Activated T-cell treated with anti-CD3 and anti-CD28 coated beads, Interleukin-2, amount 50 U/mL, for 48 hours (primary cell): ENCODE measurements around the gene SORCS2.

ENCODE experiments used
- DNase-seq, 2 experiments: peaks; one replicate each; pipeline ENCODE4 v3.0.0-alpha.2; 2020

Gene SORCS2

GRCh38 chr4:7192252-7193029 is at the start of gene SORCS2:
SORCS2 (plus strand) TSS chr4:7192538.
- peak; percentile 60 to 75 for DNase-seq

GRCh38 chr4:7144374-7145290 is 47.7 kb upstream of the SORCS2 start:
- DNase-seq = no peak

GRCh38 chr4:7145291-7145934 is 46.9 kb upstream of the SORCS2 start:
- DNase-seq = no peak

DNA sequence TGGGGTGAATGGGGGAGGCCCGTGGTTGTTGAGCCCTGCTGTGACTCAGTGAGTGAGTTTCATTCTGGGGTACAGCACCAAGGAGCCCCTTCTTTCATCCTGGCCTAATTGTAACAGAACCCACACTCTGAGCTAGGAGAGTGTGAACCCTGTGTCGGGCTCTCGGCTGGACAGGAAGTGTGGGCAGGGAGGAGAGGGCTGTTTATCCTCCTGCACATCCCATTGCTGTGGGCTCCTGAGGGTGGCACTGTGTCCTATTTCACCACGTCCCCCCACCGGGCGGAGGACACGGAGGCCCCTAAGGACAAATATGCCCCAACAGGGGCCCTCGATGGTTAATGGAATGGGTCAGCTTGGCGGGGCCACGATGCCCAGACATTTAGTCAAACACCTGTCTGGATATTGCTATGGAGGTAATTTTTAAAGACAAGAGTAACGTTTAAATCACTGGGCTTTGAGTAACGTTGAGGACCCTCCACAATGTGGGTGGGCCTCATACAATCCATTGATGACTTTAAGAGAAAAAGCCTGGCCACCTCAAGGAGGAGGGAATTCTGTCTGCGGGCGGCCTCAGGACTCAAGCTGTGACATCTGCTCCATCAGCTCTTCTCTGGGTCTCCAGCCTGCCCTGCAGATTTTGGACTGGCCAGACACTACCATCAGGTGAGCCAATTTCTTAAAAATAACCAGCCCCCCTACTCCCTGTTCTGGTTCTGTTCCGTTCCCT is 46.1 kb upstream of the SORCS2 start:
- DNase-seq = no peak

- no peak for DNase-seq
Observed at GRCh38 chr4:7146786-7147115, 45.6 kb upstream of the SORCS2 start.

GRCh38 chr4:7147261-7147660 is 45.1 kb upstream of the SORCS2 start:
- DNase-seq = no peak

GRCh38 chr4:7147661-7148310 is 44.6 kb upstream of the SORCS2 start:
- no peak for DNase-seq

DNA sequence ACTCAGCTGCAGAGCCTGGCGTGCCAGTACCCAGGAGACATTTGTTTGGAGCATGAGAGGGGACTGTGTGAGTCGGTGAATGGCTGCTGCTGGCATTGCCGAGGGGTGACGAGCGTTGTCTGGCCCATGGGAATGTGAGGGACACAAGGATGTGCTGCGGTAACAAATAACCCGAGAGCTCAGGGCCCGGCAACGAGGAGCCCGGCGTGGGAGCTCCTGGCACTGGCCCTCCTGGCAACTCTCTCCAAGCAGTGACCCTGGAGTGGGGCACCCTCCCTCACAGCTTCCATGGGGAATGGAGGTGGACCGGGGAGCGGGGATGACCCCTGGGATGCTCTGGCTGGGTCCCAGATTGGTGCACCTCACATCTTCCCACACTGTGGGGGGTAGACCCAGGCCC is 44.0 kb upstream of the SORCS2 start:
- DNase-seq = no peak

GRCh38 chr4:7150036-7150635 is 42.2 kb upstream of the SORCS2 start:
- no peak for DNase-seq

GRCh38 chr4:7151668-7152227 is 40.6 kb upstream of the SORCS2 start:
- no peak for DNase-seq

- DNase-seq = no peak
Observed at GRCh38 chr4:7153711-7154110, 38.6 kb upstream of the SORCS2 start.

DNA sequence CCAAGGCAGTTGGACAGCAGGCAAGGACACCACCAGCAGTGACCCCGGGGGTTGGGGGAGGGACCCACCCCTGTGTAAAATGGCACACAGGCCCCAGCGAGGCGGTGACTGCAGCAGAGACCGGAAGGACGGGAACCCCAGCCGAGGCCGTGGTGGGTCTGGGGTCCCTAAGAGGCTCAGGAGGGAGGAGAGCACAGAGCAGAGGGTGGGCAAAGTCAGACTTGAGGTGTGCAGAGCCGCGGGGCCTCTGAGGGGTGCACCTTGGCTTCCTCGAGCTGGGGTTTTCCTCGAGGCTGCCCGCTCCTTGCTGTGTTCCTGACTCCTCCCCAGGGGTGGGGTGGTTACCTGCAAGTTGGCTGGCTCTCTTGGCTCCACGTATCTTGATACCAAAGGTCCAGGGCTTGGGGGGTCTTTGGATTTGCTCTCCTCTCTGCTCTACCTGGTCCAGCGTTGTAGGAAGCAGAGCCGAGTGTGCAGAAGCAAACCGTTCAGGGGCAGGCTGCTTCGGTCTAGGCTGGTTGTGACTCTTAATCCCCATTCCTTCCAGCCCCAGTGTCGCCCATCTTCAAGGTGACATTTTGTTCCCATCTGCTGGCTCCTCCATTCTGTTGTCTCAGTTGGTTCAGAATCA is 37.9 kb upstream of the SORCS2 start:
- DNase-seq = no peak

DNA sequence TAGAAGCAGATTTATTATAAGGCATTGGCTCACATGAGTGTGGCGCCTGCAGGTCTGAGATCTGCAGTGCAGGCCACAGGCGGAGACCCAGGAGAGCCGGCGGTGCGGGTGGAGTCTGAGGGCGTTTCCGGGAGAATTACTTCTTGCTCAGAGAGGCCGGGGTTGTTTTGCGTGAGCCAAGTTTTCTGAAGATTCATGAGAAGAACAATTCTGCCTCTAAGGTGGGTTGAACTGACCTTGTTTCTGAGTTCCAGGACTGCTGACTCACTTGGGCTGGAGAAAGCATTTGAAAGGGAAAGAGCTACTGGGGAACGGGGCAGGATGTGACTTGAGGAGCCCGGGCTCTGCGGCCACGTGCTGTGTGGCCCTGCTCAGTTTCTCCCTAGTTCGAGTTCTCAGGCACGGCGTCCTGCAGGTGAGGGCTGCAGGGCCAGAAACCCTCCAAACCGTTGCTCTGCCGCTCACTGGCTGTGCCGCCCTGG is 36.7 kb upstream of the SORCS2 start:
- DNase-seq = no peak

DNA sequence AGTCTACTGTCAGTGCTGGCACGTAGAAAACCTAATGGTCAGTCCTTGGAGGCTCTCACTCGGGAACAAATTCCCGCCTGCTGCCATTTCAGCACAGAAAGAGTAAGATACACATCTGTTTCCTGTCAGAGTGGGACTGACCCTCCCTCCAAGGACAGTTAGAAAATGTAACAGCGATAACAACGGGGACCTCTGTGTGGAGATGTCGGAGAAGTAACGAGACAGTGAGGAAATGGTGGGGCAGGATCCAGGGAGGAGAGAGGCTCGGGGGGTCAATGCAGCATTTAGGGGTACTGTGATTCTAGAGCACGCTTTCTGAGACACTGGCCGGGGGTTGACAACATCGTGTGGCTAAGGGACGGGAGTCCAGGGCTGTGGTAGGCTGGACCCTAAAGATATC is 36.0 kb upstream of the SORCS2 start:
- no peak for DNase-seq

- DNase-seq = no peak
Observed at GRCh38 chr4:7156761-7157488, 35.4 kb upstream of the SORCS2 start.

DNA sequence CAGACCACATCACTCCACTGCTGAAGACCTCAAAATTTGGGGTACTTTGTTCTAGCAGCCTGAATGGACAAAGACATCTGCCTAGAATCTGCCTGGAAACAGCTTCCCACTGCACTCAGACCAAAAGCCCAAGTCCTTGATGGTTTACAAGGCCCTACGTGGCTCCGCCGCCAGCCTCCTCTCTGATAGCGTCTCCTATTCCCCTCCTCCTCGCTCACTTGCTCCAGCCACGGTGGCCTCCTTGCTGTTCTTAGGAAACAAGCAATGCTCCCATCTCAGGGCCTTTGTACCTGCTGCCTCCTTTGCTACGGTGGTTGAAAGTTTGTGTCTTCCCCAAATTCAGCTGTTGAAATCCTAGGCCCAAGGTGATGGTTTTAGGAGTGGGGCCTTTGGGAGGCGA is 34.7 kb upstream of the SORCS2 start:
- no peak for DNase-seq

DNA sequence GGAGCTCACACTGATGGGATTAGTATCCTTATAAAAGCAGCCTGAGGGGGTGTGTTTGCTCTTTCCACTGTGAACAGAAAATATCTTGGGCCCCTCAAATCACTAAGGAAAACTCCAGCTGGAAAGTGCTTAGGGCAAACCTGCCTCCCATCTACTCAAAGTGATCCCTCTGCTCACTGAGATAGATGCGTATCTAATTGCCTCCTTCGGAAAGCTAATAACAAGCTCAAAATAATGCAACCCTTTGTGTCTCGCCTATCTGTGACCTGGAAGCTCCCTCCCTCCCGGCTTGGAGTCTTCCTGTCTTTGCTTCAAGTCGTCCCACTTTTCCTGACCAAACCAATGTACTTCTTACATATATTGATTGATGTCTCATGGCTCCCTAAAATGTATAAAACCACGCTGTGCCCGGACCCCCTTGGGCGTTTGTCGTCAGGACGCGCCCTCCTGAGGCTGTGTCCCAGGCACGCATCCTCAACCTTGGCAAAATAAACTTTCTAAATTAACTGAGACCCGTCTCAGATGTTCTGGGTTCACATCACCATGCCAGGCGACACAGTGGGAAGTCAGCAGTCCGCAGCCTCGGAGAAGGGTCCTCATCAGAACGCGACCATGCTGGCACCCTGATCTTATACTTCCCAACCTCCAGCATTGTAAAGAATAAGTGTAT is 34.1 kb upstream of the SORCS2 start:
- no peak for DNase-seq

GRCh38 chr4:7158991-7159390 is 33.3 kb upstream of the SORCS2 start:
- no peak for DNase-seq

- no peak for DNase-seq
Observed at GRCh38 chr4:7159923-7160322, 32.4 kb upstream of the SORCS2 start.

DNA sequence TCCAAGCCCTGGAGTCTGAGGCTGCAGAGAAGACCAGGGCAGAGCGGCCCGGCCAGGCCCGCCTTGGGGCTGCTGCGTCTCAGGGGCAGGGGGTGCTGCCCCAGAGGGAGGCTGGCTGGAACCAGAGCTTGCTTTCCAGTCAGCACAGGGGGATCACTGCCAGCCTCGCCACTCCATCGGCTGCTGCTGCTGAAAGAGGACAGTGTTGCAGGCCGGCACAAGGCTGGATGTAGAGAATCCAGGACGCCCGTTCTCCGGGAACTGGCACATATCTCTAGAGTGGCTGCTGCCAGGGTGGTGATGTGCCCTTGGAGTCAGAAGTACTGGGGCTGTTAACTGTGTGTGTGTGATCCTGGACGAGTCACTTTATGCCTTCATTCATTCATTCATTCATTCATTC is 31.9 kb upstream of the SORCS2 start:
- no peak for DNase-seq
